Middle frontal gyrus (tissue), 1 donor: Measurements from ENCODE around the gene CAMK2D.

Experiments used
- DNase-seq: peaks from one replicate; pipeline ENCODE4 v3.0.0-alpha.2; 2015; ENCODE audit warnings: low spot score; ENCODE audit errors: extremely low spot score

CAMK2D gene

DNA sequence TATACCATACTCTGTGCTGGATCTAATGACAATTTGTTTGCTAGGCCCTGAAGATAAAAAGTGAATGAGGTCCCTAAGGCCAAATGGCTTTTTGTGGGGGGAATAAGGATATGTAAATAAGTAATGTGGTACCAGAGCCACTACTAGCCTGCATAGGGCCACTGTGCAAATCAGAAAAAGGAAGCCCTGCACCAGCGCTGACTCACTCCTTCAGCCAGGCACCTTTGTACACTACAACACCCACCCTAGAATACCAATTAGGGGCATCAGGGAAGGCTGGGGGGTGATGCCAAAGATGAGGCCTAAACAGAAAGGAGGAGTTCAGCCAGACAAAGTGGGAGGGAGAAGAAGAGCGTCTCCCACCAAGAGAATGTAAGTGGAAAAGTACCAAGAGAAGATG lies 122.2 kb downstream of the CAMK2D start:
- no peak for DNase-seq

DNA sequence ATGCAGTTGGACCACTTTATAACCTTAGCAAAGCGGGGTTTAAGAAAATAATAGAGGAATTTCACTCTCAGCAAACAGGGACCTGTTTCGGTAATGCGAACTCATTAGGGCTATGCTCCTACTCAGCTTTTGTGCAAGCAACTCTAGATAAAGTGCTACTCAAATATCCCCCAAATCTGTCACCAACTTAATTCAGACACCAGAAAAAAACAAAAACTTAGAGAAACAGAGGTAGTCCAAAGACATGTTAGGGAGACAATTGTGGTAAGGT lies 123.0 kb downstream of the CAMK2D start:
- no peak for DNase-seq

- DNase-seq = no peak
These were observed 123.5 kb downstream of the CAMK2D start for GRCh38 chr4:113637823-113638561.

DNA sequence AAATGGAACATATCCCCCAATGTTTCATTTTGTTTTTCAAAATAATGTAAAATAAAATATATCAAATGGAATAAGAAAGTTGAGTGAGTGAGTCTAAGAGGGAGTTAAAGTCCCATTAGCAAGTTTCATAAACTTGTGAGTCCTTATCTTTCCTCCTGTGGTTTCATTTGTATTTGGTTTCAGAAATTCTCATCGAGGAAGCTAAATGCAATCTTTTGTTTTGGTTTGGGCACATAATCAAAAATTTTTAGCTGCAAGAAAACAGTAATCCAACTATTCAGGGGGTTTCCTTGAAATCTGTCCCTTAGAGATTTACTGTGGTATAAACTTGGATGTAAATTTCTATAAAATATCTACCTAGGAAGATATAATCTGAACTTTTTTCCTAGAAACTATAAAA lies 124.2 kb downstream of the CAMK2D start:
- DNase-seq = no peak

DNA sequence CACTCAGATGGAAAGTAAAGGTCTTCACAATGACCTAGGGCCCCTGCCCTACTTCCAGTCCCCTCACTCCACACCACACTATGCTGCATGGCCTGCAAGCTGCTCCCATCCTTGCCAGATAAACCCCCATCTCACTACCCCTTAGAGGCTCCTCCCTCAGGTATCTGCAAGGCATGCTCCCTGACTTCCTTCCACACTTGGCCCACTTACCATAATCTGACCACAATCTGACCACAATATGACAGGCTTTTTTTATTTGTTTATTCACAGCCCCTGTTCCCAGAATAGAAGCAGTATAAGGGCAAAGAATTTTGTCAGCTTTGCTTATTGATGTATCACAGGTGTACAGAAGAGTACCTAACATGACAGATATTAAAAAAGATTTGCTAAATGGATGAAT lies 124.7 kb downstream of the CAMK2D start:
- DNase-seq = no peak

DNA sequence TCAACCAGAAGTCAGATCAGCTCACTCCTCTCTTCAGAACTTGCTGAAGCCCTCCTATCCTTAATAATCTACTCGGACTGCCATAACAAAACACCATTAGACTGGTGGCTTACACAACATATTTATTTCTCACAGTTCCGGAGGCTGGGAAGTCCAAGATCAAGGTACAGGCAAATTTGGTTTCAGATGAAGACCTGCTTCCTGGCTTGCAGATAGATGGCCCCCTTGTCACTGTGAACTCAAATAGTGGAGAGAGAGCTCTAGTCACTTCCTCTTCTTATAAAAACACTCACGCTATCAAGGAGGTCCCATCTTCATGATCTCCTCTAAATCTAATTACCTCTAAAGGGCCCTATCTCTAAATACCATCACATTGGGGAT lies 125.1 kb downstream of the CAMK2D start:
- no peak for DNase-seq

- no peak for DNase-seq
These were observed 125.7 kb downstream of the CAMK2D start for GRCh38 chr4:113635739-113636437.

DNA sequence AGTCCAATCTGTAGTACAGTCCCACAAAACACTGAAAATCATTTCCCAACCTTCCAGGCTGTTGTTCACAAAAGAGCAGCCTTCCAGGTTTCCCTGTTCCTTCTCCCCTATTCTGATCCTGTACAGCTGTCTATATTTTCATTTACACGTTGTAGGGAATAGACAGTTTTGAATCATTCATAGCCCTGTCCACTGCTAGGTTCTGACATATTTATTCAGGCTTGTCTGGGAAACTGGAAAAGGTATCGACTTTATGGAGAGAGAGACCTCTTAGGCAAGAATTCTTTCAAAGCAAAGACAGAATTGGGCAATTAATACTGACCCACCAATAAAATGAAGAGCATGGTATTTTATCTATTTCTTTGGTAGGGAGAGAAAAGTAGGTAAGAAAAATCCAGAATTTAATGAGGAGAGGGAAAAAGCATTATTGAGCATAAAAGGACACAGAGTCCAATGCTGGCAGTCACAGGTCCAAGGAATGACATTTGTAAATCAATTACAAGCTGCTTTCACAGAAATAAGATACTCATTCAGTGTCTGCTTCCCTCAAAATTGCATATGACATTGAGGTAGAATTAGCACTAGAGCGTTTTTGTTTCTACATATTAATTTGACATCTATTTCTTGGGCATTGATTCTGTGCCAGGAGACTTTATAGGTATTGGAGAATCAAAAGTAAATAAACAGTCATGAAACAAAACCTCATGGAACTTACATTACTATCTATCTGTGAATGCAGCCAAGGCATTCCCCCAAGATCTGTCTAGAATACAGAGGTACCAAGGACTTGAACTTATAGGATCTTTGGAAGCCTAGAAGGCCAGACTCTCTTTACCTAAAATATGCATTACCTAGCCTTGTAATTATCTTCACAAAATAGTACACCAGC lies 127.2 kb downstream of the CAMK2D start:
- no peak for DNase-seq

DNA sequence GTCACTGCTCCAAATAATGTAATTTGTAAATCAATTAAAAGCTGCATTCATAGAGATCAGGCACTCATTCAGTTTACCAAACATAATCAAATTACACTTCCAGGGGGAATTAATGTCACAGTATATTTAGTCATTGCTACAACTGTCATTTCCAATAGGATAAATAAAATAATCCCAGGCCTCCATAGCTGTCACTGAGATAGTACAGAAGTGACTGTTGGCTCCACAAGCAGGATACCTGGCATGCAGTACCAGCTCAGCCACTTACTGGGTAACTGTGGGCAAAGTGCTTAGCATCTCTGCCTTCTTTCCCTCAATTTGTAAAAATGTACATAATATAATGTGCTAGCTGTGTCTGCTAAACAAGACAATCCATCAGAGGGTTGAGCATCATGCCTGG lies 128.1 kb downstream of the CAMK2D start:
- DNase-seq = no peak

- DNase-seq = no peak
These were observed 132.8 kb downstream of the CAMK2D start for GRCh38 chr4:113628711-113629110.

DNA sequence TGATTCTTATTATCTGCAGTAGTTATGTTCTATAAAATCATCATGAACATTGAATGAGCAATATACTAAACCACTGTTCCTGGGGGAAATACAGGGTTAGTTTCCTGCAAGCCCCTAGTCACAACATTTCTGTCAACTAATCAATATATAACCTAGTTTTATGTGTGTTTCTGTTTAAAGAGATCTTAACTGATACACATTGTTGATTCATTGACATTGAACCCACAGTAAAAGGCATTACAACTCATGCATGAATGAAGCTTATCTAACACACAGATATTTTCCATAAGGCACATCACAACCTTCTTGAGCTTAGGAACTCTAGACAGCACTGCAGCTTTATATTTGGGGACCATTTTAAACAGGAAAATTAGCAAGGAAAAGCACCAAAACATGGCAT lies 134.2 kb downstream of the CAMK2D start:
- no peak for DNase-seq

DNA sequence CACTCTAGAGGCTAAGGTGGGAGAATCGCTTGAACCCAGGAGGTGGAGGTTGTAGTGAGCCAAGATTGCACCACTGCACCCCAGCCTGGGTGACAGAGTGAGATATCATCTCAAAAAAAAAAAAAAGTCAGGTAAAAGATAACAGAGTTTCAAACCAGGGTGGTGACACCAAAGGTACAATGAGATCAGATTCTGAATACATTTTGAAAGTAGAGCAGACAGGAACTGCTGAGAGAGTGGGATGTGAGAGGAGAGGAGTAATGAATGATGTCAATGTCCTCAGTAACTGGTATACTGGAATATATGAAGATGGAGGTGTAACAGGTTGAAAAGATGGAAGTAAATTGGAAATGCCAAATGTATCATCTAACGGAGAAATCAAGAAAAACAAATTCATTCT lies 135.6 kb downstream of the CAMK2D start:
- DNase-seq = no peak

DNA sequence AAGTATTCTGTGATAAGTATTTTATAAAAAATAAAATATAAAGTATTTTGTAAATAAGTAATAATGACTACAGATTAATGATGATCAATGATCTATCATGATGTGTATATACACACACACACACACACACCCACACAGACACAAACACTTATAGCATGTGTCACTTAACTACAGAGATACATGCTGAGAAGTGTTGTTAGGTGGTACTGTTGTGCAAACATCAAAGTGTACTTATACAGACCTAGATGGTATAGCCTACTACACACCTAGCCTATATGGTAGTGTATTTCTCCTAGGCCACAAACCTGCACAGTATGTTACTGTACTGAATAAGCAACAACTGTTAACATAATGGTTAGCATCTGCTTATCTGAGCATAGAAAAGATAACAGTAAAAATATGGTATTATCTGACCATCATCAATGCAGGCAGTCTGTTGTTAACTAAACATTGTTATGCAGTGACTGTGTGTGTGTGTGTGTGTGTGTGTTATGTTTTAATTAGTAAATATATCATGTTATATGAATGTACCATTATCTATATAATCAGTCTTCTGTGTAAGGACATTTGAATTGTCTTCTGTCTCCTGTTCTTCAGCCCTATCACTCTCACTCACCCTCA lies 138.2 kb downstream of the CAMK2D start:
- no peak for DNase-seq

GRCh38 chr4:113621633-113622032 lies 139.9 kb downstream of the CAMK2D start:
- DNase-seq = no peak

DNA sequence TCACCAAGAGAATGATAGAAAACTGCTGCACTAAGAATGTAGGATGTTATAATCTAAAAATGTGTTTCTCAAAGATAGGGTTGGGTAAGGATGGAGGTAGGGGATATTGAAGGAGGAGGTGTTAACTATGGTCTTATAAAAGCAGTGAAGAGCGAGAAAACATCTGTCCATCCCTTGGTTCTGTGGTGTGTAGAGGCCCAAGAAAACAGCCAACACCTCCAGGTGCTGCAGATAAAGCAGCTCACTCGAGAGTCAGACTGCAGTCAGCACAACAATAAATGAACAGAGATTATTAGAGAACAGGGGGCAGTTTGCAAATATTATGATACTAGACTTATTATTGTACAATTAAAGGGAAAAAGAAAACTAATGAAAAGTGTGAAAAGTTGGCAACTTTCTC lies 141.5 kb downstream of the CAMK2D start:
- no peak for DNase-seq

DNA sequence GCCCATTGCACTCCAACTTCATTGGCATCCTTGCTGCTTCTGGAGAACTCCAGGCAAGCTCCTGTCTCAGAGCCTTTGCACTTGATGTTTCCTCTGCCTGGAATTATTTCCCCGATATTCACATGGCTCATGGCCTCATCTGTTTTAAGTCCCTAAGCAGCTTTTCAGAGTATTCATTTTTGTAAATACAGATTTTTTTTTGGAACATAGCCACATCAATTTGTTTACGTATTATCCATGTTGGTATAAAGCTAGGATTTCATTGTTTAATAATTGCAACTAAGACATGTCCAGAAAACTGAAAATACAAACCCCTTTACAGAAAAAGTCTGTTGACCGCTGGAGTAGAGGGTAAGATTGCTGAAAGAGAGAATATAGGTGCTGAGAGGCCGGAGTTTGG lies 142.0 kb downstream of the CAMK2D start:
- DNase-seq = no peak

GRCh38 chr4:113618205-113618604 lies 143.3 kb downstream of the CAMK2D start:
- no peak for DNase-seq

- DNase-seq = no peak
These were observed 144.3 kb downstream of the CAMK2D start for GRCh38 chr4:113617195-113617594.

DNA sequence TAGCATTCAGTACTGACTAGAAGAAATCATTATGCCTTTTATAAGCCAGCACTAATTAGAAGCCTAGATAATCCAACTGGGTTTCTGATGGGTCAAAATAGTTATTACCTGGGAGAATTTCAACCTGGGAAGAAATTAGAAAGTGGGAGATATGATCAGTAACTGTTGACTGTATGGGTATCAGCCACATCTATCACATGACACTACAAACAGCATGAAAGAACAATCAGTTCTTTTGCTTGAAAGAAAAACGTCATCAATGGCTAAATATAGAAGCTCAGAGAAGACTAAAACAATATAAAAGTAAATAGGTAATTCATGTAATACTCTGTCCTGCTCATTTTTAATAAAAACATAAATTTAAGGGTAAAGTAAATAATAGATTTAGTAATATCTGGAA lies 145.1 kb downstream of the CAMK2D start:
- DNase-seq = no peak

- DNase-seq = no peak
These were observed 147.1 kb downstream of the CAMK2D start for GRCh38 chr4:113614414-113614813.

- no peak for DNase-seq
These were observed 148.0 kb downstream of the CAMK2D start for GRCh38 chr4:113613503-113613902.

GRCh38 chr4:113610537-113610936 lies 151.0 kb downstream of the CAMK2D start:
- no peak for DNase-seq
